GM23338 (cell line): ENCODE data around the gene GPN2. TPM values are rescaled to one million over a fixed set of nuclear protein-coding genes. Genes with fewer than 3 reads are reported as not detected.

ENCODE experiments used
- ATAC-seq: fragments of 200-7000 bp; cut with Tn5 transposase; 3 replicates; pipeline ENCODE4 v1.9.1; 2020
- DNase-seq: peaks from one replicate; pipeline ENCODE4 v3.0.0-alpha.2; 2015; ENCODE audit warnings: low spot score
- H2AFZ ChIP-seq: fragments of 200-600 bp; sonication (generic); 2 replicates; pipeline ENCODE4 v1.8.0; 2016; ENCODE audit warnings: antibody characterized with exemption, mild to moderate bottlenecking, moderate library complexity
- H3F3A ChIP-seq: fragments of 200-600 bp; sonication (generic); replicated peaks from 2 replicates; pipeline ENCODE4 v1.8.0; 2017; ENCODE audit warnings: antibody characterized with exemption, mixed run types, low read depth
- H3K27ac ChIP-seq: fragments of 200-600 bp; sonication (generic); 2 replicates; pipeline ENCODE4 v1.6.1; 2016; ENCODE audit warnings: low read depth
- H3K27me3 ChIP-seq: fragments of 200-600 bp; sonication (generic); 2 replicates; pipeline ENCODE4 v1.8.0; 2016; ENCODE audit warnings: mild to moderate bottlenecking, mixed run types, moderate library complexity; ENCODE audit not compliant: insufficient read depth
- H3K36me3 ChIP-seq: fragments of 200-600 bp; sonication (generic); 2 replicates; pipeline ENCODE4 v1.8.0; 2016; ENCODE audit warnings: mild to moderate bottlenecking; ENCODE audit not compliant: insufficient read depth
- H3K4me1 ChIP-seq: fragments of 200-600 bp; sonication (generic); 2 replicates; pipeline ENCODE4 v1.8.0; 2016; ENCODE audit warnings: mild to moderate bottlenecking, moderate library complexity; ENCODE audit not compliant: insufficient read depth
- H3K4me2 ChIP-seq: fragments of 200-600 bp; sonication (generic); 2 replicates; pipeline ENCODE4 v1.7.1; 2017; ENCODE audit warnings: mixed run types
- H3K4me3 ChIP-seq: fragments of 200-600 bp; sonication (generic); 2 replicates; pipeline ENCODE4 v1.6.1; 2016; ENCODE audit warnings: mixed run types
- H3K79me2 ChIP-seq: fragments of 200-600 bp; sonication (generic); replicated peaks from 2 replicates; pipeline ENCODE4 v1.8.0; 2017; ENCODE audit warnings: mild to moderate bottlenecking; ENCODE audit not compliant: insufficient read depth
- H3K9me2 ChIP-seq: fragments of 200-600 bp; sonication (generic); 2 replicates; pipeline ENCODE4 v1.8.0; 2017; ENCODE audit not compliant: insufficient read depth
- H4K20me1 ChIP-seq: fragments of 200-600 bp; sonication (generic); replicated peaks from 2 replicates; pipeline ENCODE4 v1.8.0; 2017; ENCODE audit warnings: mild to moderate bottlenecking; ENCODE audit not compliant: insufficient read depth
- H3K27ac Mint-ChIP-seq: 2 replicates; pipeline ENCODE4 v1.8.0; 2020; ENCODE audit warnings: inconsistent platforms, mild to moderate bottlenecking, moderate library complexity, mixed read lengths
- H3K27me3 Mint-ChIP-seq: 3 replicates; pipeline ENCODE4 v1.8.0; 2022; ENCODE audit warnings: low read depth, mild to moderate bottlenecking, moderate library complexity, mixed read lengths, inconsistent platforms; ENCODE audit not compliant: insufficient read depth, poor library complexity
- H3K36me3 Mint-ChIP-seq: 3 replicates; pipeline ENCODE4 v1.8.0; 2021; ENCODE audit warnings: low read depth, mild to moderate bottlenecking, inconsistent platforms, moderate library complexity, mixed read lengths
- H3K4me1 Mint-ChIP-seq: 3 replicates; pipeline ENCODE4 v1.8.0; 2020; ENCODE audit warnings: mild to moderate bottlenecking, inconsistent platforms, mixed read lengths
- H3K4me3 Mint-ChIP-seq: 3 replicates; pipeline ENCODE4 v1.8.0; 2021; ENCODE audit warnings: moderate library complexity, mild to moderate bottlenecking, inconsistent platforms, mixed read lengths
- H3K9me3 Mint-ChIP-seq: 3 replicates; pipeline ENCODE4 v1.8.0; 2020; ENCODE audit warnings: moderate library complexity, mild to moderate bottlenecking, inconsistent platforms, mixed read lengths
- CREB1 ChIP-seq: fragments of 250-450 bp; sonication (Bioruptor Pico); IDR thresholded peaks from 2 replicates; pipeline ENCODE4 v1.5.0; 2020; ENCODE audit warnings: low read depth, mild to moderate bottlenecking, moderate library complexity
- EZH2 ChIP-seq: fragments of 200-600 bp; sonication (generic); IDR thresholded peaks from one replicate; pipeline ENCODE4 v1.8.0; 2017; ENCODE audit warnings: antibody characterized with exemption, mild to moderate bottlenecking, low read depth; ENCODE audit not compliant: unreplicated experiment
- POLR2AphosphoS5 ChIP-seq: IDR thresholded peaks from 2 replicates; pipeline ENCODE4 v1.6.1; 2016; ENCODE audit warnings: antibody characterized with exemption, low read depth
- STAT1 ChIP-seq: IDR thresholded peaks from one replicate; pipeline ENCODE4 v1.6.1; 2016; ENCODE audit warnings: antibody characterized with exemption; ENCODE audit not compliant: unreplicated experiment
- ZNF114 ChIP-seq: fragments of 250-450 bp; sonication (Bioruptor Pico); IDR thresholded peaks from 2 replicates; pipeline ENCODE4 v1.5.0; 2020; ENCODE audit warnings: mild to moderate bottlenecking, moderate library complexity
- ZNF331 ChIP-seq: fragments of 250-450 bp; sonication (Bioruptor Pico); IDR thresholded peaks from 2 replicates; pipeline ENCODE4 v1.5.0; 2020; ENCODE audit warnings: low read depth, mild to moderate bottlenecking, moderate library complexity
- ZNF462 ChIP-seq: fragments of 250-450 bp; sonication (Bioruptor Pico); IDR thresholded peaks from 2 replicates; pipeline ENCODE4 v1.5.0; 2020; ENCODE audit warnings: mild to moderate bottlenecking, moderate library complexity
- polyA plus RNA-seq: library from polyadenylated mRNA; unstranded; fragments of >200 nt; fragmentation: Nextera tagmentation; extraction: Ambion mirVana; gene quantifications from 2 replicates; pipeline ENCODE4 v1.2.1, GENCODE V29; 2016
- total RNA-seq: library from RNA; depleted of rRNA; stranded (reverse); fragments of >200 nt; shearing (Covaris generic); gene quantifications from 2 replicates; pipeline ENCODE4 v1.2.3, GENCODE V29; 2014
- TF ChIP-seq, protein P1 (sequence below), 2 experiments: fragments of 200-600 bp in 1 of 2; sonication (generic) in 1 of 2; conservative IDR thresholded peaks; 2 replicates each; pipeline versions ENCODE4 v1.5.1 to v1.6.1; 2016 to 2017; ENCODE audit warnings: antibody characterized with exemption in 2 of 2, low read depth in 2 of 2, mild to moderate bottlenecking in 2 of 2, moderate library complexity in 1 of 2

GPN2 gene
- total and polyA plus RNA-seq, 2 experiments from 2014 or later = 10.1 to 19.4 TPM

- no peak for TF ChIP-seq ZNF462 (CRISPR knock-in tag)
- TF ChIP-seq ZNF114 = no peak
- no peak for TF ChIP-seq ZNF331 (CRISPR knock-in tag)
- TF ChIP-seq, protein P1, sequence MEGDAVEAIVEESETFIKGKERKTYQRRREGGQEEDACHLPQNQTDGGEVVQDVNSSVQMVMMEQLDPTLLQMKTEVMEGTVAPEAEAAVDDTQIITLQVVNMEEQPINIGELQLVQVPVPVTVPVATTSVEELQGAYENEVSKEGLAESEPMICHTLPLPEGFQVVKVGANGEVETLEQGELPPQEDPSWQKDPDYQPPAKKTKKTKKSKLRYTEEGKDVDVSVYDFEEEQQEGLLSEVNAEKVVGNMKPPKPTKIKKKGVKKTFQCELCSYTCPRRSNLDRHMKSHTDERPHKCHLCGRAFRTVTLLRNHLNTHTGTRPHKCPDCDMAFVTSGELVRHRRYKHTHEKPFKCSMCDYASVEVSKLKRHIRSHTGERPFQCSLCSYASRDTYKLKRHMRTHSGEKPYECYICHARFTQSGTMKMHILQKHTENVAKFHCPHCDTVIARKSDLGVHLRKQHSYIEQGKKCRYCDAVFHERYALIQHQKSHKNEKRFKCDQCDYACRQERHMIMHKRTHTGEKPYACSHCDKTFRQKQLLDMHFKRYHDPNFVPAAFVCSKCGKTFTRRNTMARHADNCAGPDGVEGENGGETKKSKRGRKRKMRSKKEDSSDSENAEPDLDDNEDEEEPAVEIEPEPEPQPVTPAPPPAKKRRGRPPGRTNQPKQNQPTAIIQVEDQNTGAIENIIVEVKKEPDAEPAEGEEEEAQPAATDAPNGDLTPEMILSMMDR (conservative IDR thresholded peaks at IDR 0.05; ENCODE audit: low read depth in 2 of 2) = no peak
Observed at GRCh38 chr1:26858891-26859640, 31.0 kb downstream of the GPN2 start (continued).

- Mint-ChIP-seq H3K27me3 (peaks cover 16% of the 10 kb centered on the region), H3K9me3 (no peaks in the 10 kb centered on the region), H3K27ac (no peak overlapping the region), H3K36me3 (peaks cover 4% of the 10 kb centered on the region; the same call in 2 of the 3 replicates), H3K4me3 (no peak overlapping the region; the same call in 2 of the 3 replicates), H3K4me1 (peaks cover 35% of the 10 kb centered on the region)
- no peak overlapping the region for H3K4me3 ChIP-seq
- H3K79me2 ChIP-seq = no peaks in the 10 kb centered on the region
- no peak overlapping the region for H2AFZ ChIP-seq
- H3K9me2 ChIP-seq = no peaks in the 10 kb centered on the region
- H4K20me1 ChIP-seq = no peaks in the 10 kb centered on the region
- peaks cover 13% of the 10 kb centered on the region for H3K4me1 ChIP-seq
- DNase-seq (no peak), ATAC-seq (no peak)
- peaks cover 6% of the 10 kb centered on the region; the same call in 1 of the 2 replicates for H3F3A ChIP-seq
- H3K27ac ChIP-seq = no peak overlapping the region
- no peaks in the 10 kb centered on the region for H3K36me3 ChIP-seq
- no peak overlapping the region for H3K4me2 ChIP-seq
- H3K27me3 ChIP-seq = no peaks in the 10 kb centered on the region
- TF ChIP-seq ZNF331 (CRISPR knock-in tag) (no peak), EZH2 (no peak), STAT1 (no peak), CREB1 (CRISPR knock-in tag) (no peak), POLR2AphosphoS5 (no peak)
Observed at GRCh38 chr1:26858160-26858559, 31.9 kb downstream of the GPN2 start.
